Measurements from ENCODE around the gene P2RX2.

GRCh38 chr12:132620899-132621656 lies 2.5 kb downstream of the P2RX2 start:
- no peak for TF ChIP-seq RAD21 (conservative IDR thresholded peaks at IDR 0.05 in 1 of 2, IDR thresholded peaks at IDR 0.05 in 1 of 2)
- TF ChIP-seq CTCF (IDR thresholded peaks at IDR 0.05), result no peak
- TF ChIP-seq, protein P1, sequence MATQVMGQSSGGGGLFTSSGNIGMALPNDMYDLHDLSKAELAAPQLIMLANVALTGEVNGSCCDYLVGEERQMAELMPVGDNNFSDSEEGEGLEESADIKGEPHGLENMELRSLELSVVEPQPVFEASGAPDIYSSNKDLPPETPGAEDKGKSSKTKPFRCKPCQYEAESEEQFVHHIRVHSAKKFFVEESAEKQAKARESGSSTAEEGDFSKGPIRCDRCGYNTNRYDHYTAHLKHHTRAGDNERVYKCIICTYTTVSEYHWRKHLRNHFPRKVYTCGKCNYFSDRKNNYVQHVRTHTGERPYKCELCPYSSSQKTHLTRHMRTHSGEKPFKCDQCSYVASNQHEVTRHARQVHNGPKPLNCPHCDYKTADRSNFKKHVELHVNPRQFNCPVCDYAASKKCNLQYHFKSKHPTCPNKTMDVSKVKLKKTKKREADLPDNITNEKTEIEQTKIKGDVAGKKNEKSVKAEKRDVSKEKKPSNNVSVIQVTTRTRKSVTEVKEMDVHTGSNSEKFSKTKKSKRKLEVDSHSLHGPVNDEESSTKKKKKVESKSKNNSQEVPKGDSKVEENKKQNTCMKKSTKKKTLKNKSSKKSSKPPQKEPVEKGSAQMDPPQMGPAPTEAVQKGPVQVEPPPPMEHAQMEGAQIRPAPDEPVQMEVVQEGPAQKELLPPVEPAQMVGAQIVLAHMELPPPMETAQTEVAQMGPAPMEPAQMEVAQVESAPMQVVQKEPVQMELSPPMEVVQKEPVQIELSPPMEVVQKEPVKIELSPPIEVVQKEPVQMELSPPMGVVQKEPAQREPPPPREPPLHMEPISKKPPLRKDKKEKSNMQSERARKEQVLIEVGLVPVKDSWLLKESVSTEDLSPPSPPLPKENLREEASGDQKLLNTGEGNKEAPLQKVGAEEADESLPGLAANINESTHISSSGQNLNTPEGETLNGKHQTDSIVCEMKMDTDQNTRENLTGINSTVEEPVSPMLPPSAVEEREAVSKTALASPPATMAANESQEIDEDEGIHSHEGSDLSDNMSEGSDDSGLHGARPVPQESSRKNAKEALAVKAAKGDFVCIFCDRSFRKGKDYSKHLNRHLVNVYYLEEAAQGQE (IDR thresholded peaks at IDR 0.05), result no peak
- no peak for TF ChIP-seq POLR2A (IDR thresholded peaks at IDR 0.05; ENCODE audit: low read length)
- TF ChIP-seq, protein P2, sequence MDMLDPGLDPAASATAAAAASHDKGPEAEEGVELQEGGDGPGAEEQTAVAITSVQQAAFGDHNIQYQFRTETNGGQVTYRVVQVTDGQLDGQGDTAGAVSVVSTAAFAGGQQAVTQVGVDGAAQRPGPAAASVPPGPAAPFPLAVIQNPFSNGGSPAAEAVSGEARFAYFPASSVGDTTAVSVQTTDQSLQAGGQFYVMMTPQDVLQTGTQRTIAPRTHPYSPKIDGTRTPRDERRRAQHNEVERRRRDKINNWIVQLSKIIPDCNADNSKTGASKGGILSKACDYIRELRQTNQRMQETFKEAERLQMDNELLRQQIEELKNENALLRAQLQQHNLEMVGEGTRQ (IDR thresholded peaks at IDR 0.05), result no peak
- TF ChIP-seq SMC3 (IDR thresholded peaks at IDR 0.05), result no peak
- no peak for TF ChIP-seq RFX5 (IDR thresholded peaks at IDR 0.05)

All from A549 (cell line).